ENCODE results near the gene METTL25B. TPM values are rescaled to one million over a fixed set of nuclear protein-coding genes. Genes with fewer than 3 reads are reported as not detected.

Gene METTL25B
- total and polyA plus RNA-seq, 2 of the 13 experiments (the other 11 are each of a cell fraction or from before 2014, with no cell fraction given), result 11.9 to 24.0 TPM

- TF ChIP-seq ZBTB7A (CRISPR knock-in tag; IDR thresholded peaks at IDR 0.05) (peak; percentile 32; the same call in 1 of the 2 replicates), CENPX (CRISPR knock-in tag; IDR thresholded peaks at IDR 0.05) (no peak), SOX5 (CRISPR knock-in tag; IDR thresholded peaks at IDR 0.05; ENCODE audit: borderline replicate concordance) (peak; percentile 42; the same call in 1 of the 2 replicates), RFXANK (CRISPR knock-in tag; IDR thresholded peaks at IDR 0.05) (peak; percentile 59; the same call in 1 of the 2 replicates), ZNF549 (CRISPR knock-in tag; IDR thresholded peaks at IDR 0.05) (no peak), NCOR1 (IDR thresholded peaks at IDR 0.05; ENCODE audit: borderline replicate concordance, low read length) (peak; percentile 25; the same call in 1 of the 2 replicates), NONO (IDR thresholded peaks at IDR 0.05) (no peak), NONO (CRISPR knock-in tag; conservative IDR thresholded peaks at IDR 0.05) (peak; percentile 81), JARID2 (CRISPR knock-in tag; IDR thresholded peaks at IDR 0.05; ENCODE audit: insufficient replicate concordance) (no peak), NFIB (CRISPR knock-in tag; IDR thresholded peaks at IDR 0.05; ENCODE audit: borderline replicate concordance) (no peak), ZNF749 (CRISPR knock-in tag; IDR thresholded peaks at IDR 0.05; ENCODE audit: borderline replicate concordance) (no peak), NR2F1 (CRISPR knock-in tag; IDR thresholded peaks at IDR 0.05) (peak; percentile 61 to 89), ZNF207 (IDR thresholded peaks at IDR 0.05; ENCODE audit: borderline replicate concordance) (no peak), NFAT5 (CRISPR knock-in tag; IDR thresholded peaks at IDR 0.05) (0 out of 2 replicates have a peak, but pooled peaks have one; percentile 14), ZNF703 (CRISPR knock-in tag; IDR thresholded peaks at IDR 0.05; ENCODE audit: borderline replicate concordance) (peak; percentile 53; the same call in 1 of the 2 replicates), KDM6A (CRISPR knock-in tag; IDR thresholded peaks at IDR 0.05; ENCODE audit: low read depth) (no peak), ZNF383 (CRISPR knock-in tag; IDR thresholded peaks at IDR 0.05; ENCODE audit: borderline replicate concordance) (0 out of 2 replicates have a peak, but pooled peaks have one; percentile 95), NR2F6 (IDR thresholded peaks at IDR 0.05) (peak; percentile 81; the same call in 1 of the 2 replicates), NR2F6 (CRISPR knock-in tag; IDR thresholded peaks at IDR 0.05) (peak; percentile 77), CSRNP2 (CRISPR knock-in tag; conservative IDR thresholded peaks at IDR 0.05; ENCODE audit: low read depth) (no peak), ZNF569 (CRISPR knock-in tag; IDR thresholded peaks at IDR 0.05; ENCODE audit: borderline replicate concordance) (no peak; the same call in 1 of the 2 replicates), SATB2 (CRISPR knock-in tag; IDR thresholded peaks at IDR 0.05) (no peak), TOPORS (CRISPR knock-in tag; IDR thresholded peaks at IDR 0.05) (peak; percentile 94), KLF13 (CRISPR knock-in tag; IDR thresholded peaks at IDR 0.05) (no peak)
Observed at GRCh38 chr1:156740741-156741480, 12.6 kb downstream of the METTL25B start, which contains the start of gene MRPL24 (continued).

Data from HepG2 (cell line).